ENCODE results near the gene LCMT2.

Gene LCMT2

GRCh38 chr15:43360821-43361220 lies 30.4 kb upstream of the LCMT2 start:
- H3K18ac ChIP-seq (ENCODE audit: low read length): no peak overlapping the region
- H4K91ac ChIP-seq (ENCODE audit: low read depth, low read length, poor library complexity): no peak overlapping the region
- H3K4me3 ChIP-seq (ENCODE audit: low read length in 2 of 2): no peak overlapping the region
- no peak overlapping the region for H3K23ac ChIP-seq (ENCODE audit: low read depth, low read length, poor library complexity)
- no peak overlapping the region for H3K27ac ChIP-seq (replicated peaks; ENCODE audit: low read length)
- peaks cover 31 to 79% of the 10 kb centered on the region in 2 donors for H3K9me3 ChIP-seq (replicated peaks in 1 of 2; ENCODE audit: control insufficient read depth in 2 of 2, insufficient read depth in 1 of 2, low read depth in 1 of 2, low read length in 2 of 2)
- no CpG with 5 or more reads among the region's 4 CpGs for WGBS, 2 donors (ENCODE audit: extremely low coverage in 2 of 2, insufficient read length in 2 of 2, insufficient replicate concordance in 1 of 2)
- no peak overlapping the region for H4K8ac ChIP-seq (ENCODE audit: low read depth, low read length)
- H2AK5ac ChIP-seq (ENCODE audit: low read depth, low read length): no peak overlapping the region
- no peaks in the 10 kb centered on the region for H3K4me1 ChIP-seq (ENCODE audit: control insufficient read depth in 2 of 2, insufficient read depth in 1 of 2, low read depth in 1 of 2, low read length in 2 of 2)
- H3K79me1 ChIP-seq (ENCODE audit: low read depth, low read length): no peaks in the 10 kb centered on the region
- H3K9ac ChIP-seq (ENCODE audit: low read depth, low read length, poor library complexity): no peak overlapping the region
- H2AFZ ChIP-seq (ENCODE audit: low read length): no peak overlapping the region
- no peak overlapping the region for H2BK120ac ChIP-seq (ENCODE audit: low read depth, low read length)
- no peak overlapping the region for H3K14ac ChIP-seq (ENCODE audit: low read length)
- no peak overlapping the region for H3K4me2 ChIP-seq (ENCODE audit: insufficient read depth, low read length, poor library complexity, severe bottlenecking)
- H2BK15ac ChIP-seq (ENCODE audit: low read length): no peak overlapping the region
- no peak overlapping the region for H2BK5ac ChIP-seq (ENCODE audit: low read length)
- H3K27me3 ChIP-seq (ENCODE audit: control insufficient read depth in 3 of 3, insufficient read depth in 3 of 3, low read depth in 1 of 3, low read length in 3 of 3): no peaks in the 10 kb centered on the region
- peaks cover 44 to 88% of the 10 kb centered on the region in 2 donors for H3K36me3 ChIP-seq (replicated peaks in 1 of 2; ENCODE audit: control insufficient read depth in 2 of 2, insufficient read depth in 2 of 2, low read length in 2 of 2)
- H2BK12ac ChIP-seq (ENCODE audit: low read length): no peak overlapping the region
- DNase-seq (ENCODE audit: low spot score): no peak
- no peak overlapping the region for H3K4ac ChIP-seq (ENCODE audit: low read length)

GRCh38 chr15:43352693-43353382 lies 22.5 kb upstream of the LCMT2 start:
- Histone ChIP-seq H3K4me3 (ENCODE audit: low read length in 2 of 2) (no peak overlapping the region), H2BK15ac (ENCODE audit: low read length) (no peak overlapping the region), H3K9me3 (replicated peaks in 1 of 2; ENCODE audit: control insufficient read depth in 2 of 2, insufficient read depth in 1 of 2, low read depth in 1 of 2, low read length in 2 of 2) (peaks cover 0 to 4% of the 10 kb centered on the region in 2 donors), H3K36me3 (replicated peaks in 1 of 2; ENCODE audit: control insufficient read depth in 2 of 2, insufficient read depth in 2 of 2, low read length in 2 of 2) (peaks cover 12 to 70% of the 10 kb centered on the region in 2 donors), H2BK120ac (ENCODE audit: low read depth, low read length) (no peak overlapping the region), H3K4me2 (ENCODE audit: insufficient read depth, low read length, poor library complexity, severe bottlenecking) (no peak overlapping the region), H3K4me1 (ENCODE audit: control insufficient read depth in 2 of 2, insufficient read depth in 1 of 2, low read depth in 1 of 2, low read length in 2 of 2) (no peaks in the 10 kb centered on the region), H4K91ac (ENCODE audit: low read depth, low read length, poor library complexity) (no peak overlapping the region), H3K23ac (ENCODE audit: low read depth, low read length, poor library complexity) (no peak overlapping the region), H3K9ac (ENCODE audit: low read depth, low read length, poor library complexity) (no peak overlapping the region), H3K79me1 (ENCODE audit: low read depth, low read length) (no peaks in the 10 kb centered on the region), H2BK12ac (ENCODE audit: low read length) (no peak overlapping the region), H3K27ac (replicated peaks; ENCODE audit: low read length) (no peak overlapping the region), H3K18ac (ENCODE audit: low read length) (no peak overlapping the region), H4K8ac (ENCODE audit: low read depth, low read length) (no peak overlapping the region), H3K27me3 (ENCODE audit: control insufficient read depth in 3 of 3, insufficient read depth in 3 of 3, low read depth in 1 of 3, low read length in 3 of 3) (no peaks in the 10 kb centered on the region), H2BK5ac (ENCODE audit: low read length) (no peak overlapping the region), H3K14ac (ENCODE audit: low read length) (no peak overlapping the region), H2AFZ (ENCODE audit: low read length) (no peak overlapping the region), H2AK5ac (ENCODE audit: low read depth, low read length) (no peak overlapping the region), H3K4ac (ENCODE audit: low read length) (no peak overlapping the region)
- DNase-seq (ENCODE audit: low spot score): no peak
- WGBS, 2 donors (ENCODE audit: extremely low coverage in 2 of 2, insufficient read length in 2 of 2, insufficient replicate concordance in 1 of 2): no CpG with 5 or more reads among the region's 2 CpGs

GRCh38 chr15:43347114-43347513 lies 16.7 kb upstream of the LCMT2 start:
- Histone ChIP-seq H3K36me3 (replicated peaks in 1 of 2; ENCODE audit: control insufficient read depth in 2 of 2, insufficient read depth in 2 of 2, low read length in 2 of 2) (peaks cover 11 to 89% of the 10 kb centered on the region in 2 donors), H3K27me3 (ENCODE audit: control insufficient read depth in 3 of 3, insufficient read depth in 3 of 3, low read depth in 1 of 3, low read length in 3 of 3) (no peaks in the 10 kb centered on the region), H4K91ac (ENCODE audit: low read depth, low read length, poor library complexity) (no peak overlapping the region), H3K4me1 (ENCODE audit: control insufficient read depth in 2 of 2, insufficient read depth in 1 of 2, low read depth in 1 of 2, low read length in 2 of 2) (no peaks in the 10 kb centered on the region), H3K9ac (ENCODE audit: low read depth, low read length, poor library complexity) (no peak overlapping the region), H3K4me3 (ENCODE audit: low read length in 2 of 2) (no peak overlapping the region), H3K23ac (ENCODE audit: low read depth, low read length, poor library complexity) (no peak overlapping the region), H2BK120ac (ENCODE audit: low read depth, low read length) (no peak overlapping the region), H2AK5ac (ENCODE audit: low read depth, low read length) (no peak overlapping the region), H2BK15ac (ENCODE audit: low read length) (no peak overlapping the region), H2BK5ac (ENCODE audit: low read length) (no peak overlapping the region), H2AFZ (ENCODE audit: low read length) (no peak overlapping the region), H3K27ac (replicated peaks; ENCODE audit: low read length) (no peak overlapping the region), H4K8ac (ENCODE audit: low read depth, low read length) (no peak overlapping the region), H3K4me2 (ENCODE audit: insufficient read depth, low read length, poor library complexity, severe bottlenecking) (no peak overlapping the region), H3K4ac (ENCODE audit: low read length) (no peak overlapping the region), H3K9me3 (replicated peaks in 1 of 2; ENCODE audit: control insufficient read depth in 2 of 2, insufficient read depth in 1 of 2, low read depth in 1 of 2, low read length in 2 of 2) (no peaks in the 10 kb centered on the region), H2BK12ac (ENCODE audit: low read length) (no peak overlapping the region), H3K14ac (ENCODE audit: low read length) (no peak overlapping the region), H3K18ac (ENCODE audit: low read length) (no peak overlapping the region), H3K79me1 (ENCODE audit: low read depth, low read length) (no peaks in the 10 kb centered on the region)
- DNase-seq (ENCODE audit: low spot score): no peak
- WGBS, 2 donors (ENCODE audit: extremely low coverage in 2 of 2, insufficient read length in 2 of 2, insufficient replicate concordance in 1 of 2): no CpG with 5 or more reads among the region's 3 CpGs

- Histone ChIP-seq H3K9ac (ENCODE audit: low read depth, low read length, poor library complexity) (no peak overlapping the region), H3K27ac (replicated peaks; ENCODE audit: low read length) (no peak overlapping the region), H3K9me3 (replicated peaks in 1 of 2; ENCODE audit: control insufficient read depth in 2 of 2, insufficient read depth in 1 of 2, low read depth in 1 of 2, low read length in 2 of 2) (no peaks in the 10 kb centered on the region), H3K18ac (ENCODE audit: low read length) (no peak overlapping the region), H3K4me3 (ENCODE audit: low read length in 2 of 2) (no peak overlapping the region), H3K4me1 (ENCODE audit: control insufficient read depth in 2 of 2, insufficient read depth in 1 of 2, low read depth in 1 of 2, low read length in 2 of 2) (no peaks in the 10 kb centered on the region), H3K36me3 (replicated peaks in 1 of 2; ENCODE audit: control insufficient read depth in 2 of 2, insufficient read depth in 2 of 2, low read length in 2 of 2) (peaks cover 6 to 88% of the 10 kb centered on the region in 2 donors), H2BK120ac (ENCODE audit: low read depth, low read length) (no peak overlapping the region), H2BK5ac (ENCODE audit: low read length) (no peak overlapping the region), H2BK12ac (ENCODE audit: low read length) (no peak overlapping the region), H2AFZ (ENCODE audit: low read length) (no peak overlapping the region), H2BK15ac (ENCODE audit: low read length) (no peak overlapping the region), H3K79me1 (ENCODE audit: low read depth, low read length) (no peaks in the 10 kb centered on the region), H3K14ac (ENCODE audit: low read length) (no peak overlapping the region), H3K23ac (ENCODE audit: low read depth, low read length, poor library complexity) (no peak overlapping the region), H4K91ac (ENCODE audit: low read depth, low read length, poor library complexity) (no peak overlapping the region), H3K27me3 (ENCODE audit: control insufficient read depth in 3 of 3, insufficient read depth in 3 of 3, low read depth in 1 of 3, low read length in 3 of 3) (no peaks in the 10 kb centered on the region), H3K4ac (ENCODE audit: low read length) (no peak overlapping the region), H3K4me2 (ENCODE audit: insufficient read depth, low read length, poor library complexity, severe bottlenecking) (no peak overlapping the region), H2AK5ac (ENCODE audit: low read depth, low read length) (no peak overlapping the region), H4K8ac (ENCODE audit: low read depth, low read length) (no peak overlapping the region)
- no CpG with 5 or more reads among the region's 2 CpGs for WGBS, 2 donors (ENCODE audit: extremely low coverage in 2 of 2, insufficient read length in 2 of 2, insufficient replicate concordance in 1 of 2)
- no peak for DNase-seq (ENCODE audit: low spot score)
These were observed 15.9 kb upstream of the LCMT2 start for GRCh38 chr15:43346305-43346704.

All from neuronal stem cell (in vitro differentiated cells).